ENCODE measurements around the gene DLEU7.

DNA sequence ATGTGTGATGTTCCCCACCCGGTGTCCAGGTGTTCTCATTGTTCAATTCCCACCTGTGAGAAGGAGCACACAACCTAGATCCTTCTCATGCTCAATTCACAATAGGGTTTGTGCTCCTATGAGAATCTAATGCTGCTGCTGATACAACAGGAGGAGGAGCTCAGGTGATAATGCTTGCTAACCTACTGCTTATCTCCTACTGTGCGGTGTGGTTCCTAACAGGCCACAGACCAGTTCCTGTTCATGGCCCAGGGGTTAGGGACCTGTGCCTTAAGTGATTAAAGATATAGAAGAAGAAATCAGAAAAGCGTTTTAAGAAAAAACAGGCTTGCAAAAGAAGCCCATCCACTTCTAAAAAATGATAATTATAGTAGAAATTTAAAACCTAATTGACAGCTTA lies 17.5 kb downstream of the DLEU7 start:
- TF ChIP-seq, protein P1, sequence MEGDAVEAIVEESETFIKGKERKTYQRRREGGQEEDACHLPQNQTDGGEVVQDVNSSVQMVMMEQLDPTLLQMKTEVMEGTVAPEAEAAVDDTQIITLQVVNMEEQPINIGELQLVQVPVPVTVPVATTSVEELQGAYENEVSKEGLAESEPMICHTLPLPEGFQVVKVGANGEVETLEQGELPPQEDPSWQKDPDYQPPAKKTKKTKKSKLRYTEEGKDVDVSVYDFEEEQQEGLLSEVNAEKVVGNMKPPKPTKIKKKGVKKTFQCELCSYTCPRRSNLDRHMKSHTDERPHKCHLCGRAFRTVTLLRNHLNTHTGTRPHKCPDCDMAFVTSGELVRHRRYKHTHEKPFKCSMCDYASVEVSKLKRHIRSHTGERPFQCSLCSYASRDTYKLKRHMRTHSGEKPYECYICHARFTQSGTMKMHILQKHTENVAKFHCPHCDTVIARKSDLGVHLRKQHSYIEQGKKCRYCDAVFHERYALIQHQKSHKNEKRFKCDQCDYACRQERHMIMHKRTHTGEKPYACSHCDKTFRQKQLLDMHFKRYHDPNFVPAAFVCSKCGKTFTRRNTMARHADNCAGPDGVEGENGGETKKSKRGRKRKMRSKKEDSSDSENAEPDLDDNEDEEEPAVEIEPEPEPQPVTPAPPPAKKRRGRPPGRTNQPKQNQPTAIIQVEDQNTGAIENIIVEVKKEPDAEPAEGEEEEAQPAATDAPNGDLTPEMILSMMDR (IDR thresholded peaks at IDR 0.05), result no peak
- TF ChIP-seq POLR2A (IDR thresholded peaks at IDR 0.05), result no peak
